HepG2 (cell line): ENCODE results near the gene WWC2. TPM values are rescaled to one million over a fixed set of nuclear protein-coding genes. Genes with fewer than 3 reads are reported as not detected.

ENCODE experiments used
- ATAC-seq: fragments of 200-7000 bp; cut with Tn5 transposase; 3 replicates; pipeline ENCODE4 v1.9.1; 2020; ENCODE audit warnings: mild to moderate bottlenecking, moderate library complexity
- BruUV-seq: library from RNA; stranded (reverse); fragments of 400-500 nt; replicated peaks from 2 replicates; lab custom pipeline; 2021; lab: Mats Ljungman, UMichigan
- CTCF ChIA-PET: fragments of 300-600 bp; formaldehyde crosslinking; extraction: SDS; loops from one replicate; lab custom pipeline; 2021; ENCODE audit warnings: low total read pairs, inconsistent platforms, low intra/inter-chr PET ratio; lab: Yijun Ruan, JAX
- POLR2A ChIA-PET: fragments of 350-600 bp; sonication (Branson Sonifier 250); formaldehyde crosslinking; loops from one replicate; lab custom pipeline; 2020; ENCODE audit warnings: antibody characterized with exemption, inconsistent platforms; lab: Yijun Ruan, JAX
- DNase-seq: peaks from one replicate; pipeline ENCODE4 v3.0.0-alpha.2; 2015; ENCODE audit warnings: low spot score
- FAIRE-seq: peaks from 3 replicates; lab custom pipeline; 2011; peaks lifted over from hg19 to GRCh38; lab: Jason Lieb, UNC
- H2AFZ ChIP-seq: one replicate; pipeline ENCODE4 v1.6.1; 2011; ENCODE audit warnings: low read length, inconsistent platforms
- H3K27ac ChIP-seq: fragments of 300-600 bp; 3 replicates; pipeline ENCODE4 v1.8.0; 2011; ENCODE audit warnings: mixed run types, mild to moderate bottlenecking, mixed read lengths, low read length, inconsistent platforms; ENCODE audit not compliant: insufficient read depth; ENCODE audit errors: extremely low read length
- H3K27me3 ChIP-seq, 2 experiments: fragments of 200-600 bp in 1 of 2; 2 replicates in 1 of 2; 3 replicates in 1 of 2; pipeline versions ENCODE4 v1.6.0 to v1.8.0; 2011; ENCODE audit warnings: low read length in 2 of 2, mild to moderate bottlenecking in 2 of 2, moderate library complexity in 2 of 2, inconsistent platforms in 1 of 2; ENCODE audit not compliant: insufficient read depth in 2 of 2, control insufficient read depth in 1 of 2
- H3K36me3 ChIP-seq, 2 experiments: fragments of 200-600 bp in 1 of 2; replicated peaks in 1 of 2; 2 replicates in 1 of 2; 3 replicates in 1 of 2; pipeline versions ENCODE4 v1.5.1 to v1.8.0; 2011; ENCODE audit warnings: low read length in 2 of 2, inconsistent platforms in 1 of 2; ENCODE audit not compliant: insufficient read depth in 2 of 2, control insufficient read depth in 1 of 2
- H3K4me1 ChIP-seq: 2 replicates; pipeline ENCODE4 v1.5.1; 2012; ENCODE audit warnings: low read length, inconsistent platforms; ENCODE audit not compliant: insufficient read depth
- H3K4me2 ChIP-seq: 2 replicates; pipeline ENCODE4 v1.6.0; 2011; ENCODE audit warnings: low read depth, low read length, inconsistent platforms
- H3K4me3 ChIP-seq, 3 experiments: fragments of 200-600 bp in 1 of 3; sonication (generic), shearing (Covaris generic) in 1 of 3; replicated peaks in 1 of 3; 2 replicates each; pipeline ENCODE4 v1.5.1; 2011 to 2016; ENCODE audit warnings: low read length in 3 of 3, inconsistent platforms in 2 of 3, low read depth in 2 of 3, mild to moderate bottlenecking in 2 of 3, control low read depth in 1 of 3, mixed read lengths in 1 of 3; ENCODE audit not compliant: insufficient read depth in 1 of 3
- H3K79me2 ChIP-seq: one replicate; pipeline ENCODE4 v1.6.1; 2011; ENCODE audit warnings: low read length, inconsistent platforms; ENCODE audit not compliant: insufficient read depth
- H3K9ac ChIP-seq: 2 replicates; pipeline ENCODE4 v1.6.0; 2011; ENCODE audit warnings: mild to moderate bottlenecking, low read depth, low read length, inconsistent platforms; ENCODE audit not compliant: insufficient read depth
- H3K9me3 ChIP-seq: 2 replicates; pipeline ENCODE4 v1.5.1; 2012; ENCODE audit warnings: mild to moderate bottlenecking, low read length
- H4K20me1 ChIP-seq: 2 replicates; pipeline ENCODE4 v1.6.0; 2011; ENCODE audit warnings: inconsistent platforms, mild to moderate bottlenecking, low read length, moderate library complexity; ENCODE audit not compliant: insufficient read depth
- BHLHE40 ChIP-seq: IDR thresholded peaks from 2 replicates; pipeline ENCODE4 v1.6.1; 2011; ENCODE audit warnings: low read length, improper control_type of control experiment
- RAD21 ChIP-seq: fragments of 450-650 bp; formaldehyde crosslinking; IDR thresholded peaks from 2 replicates; pipeline ENCODE4 v1.5.0; 2020; ENCODE audit warnings: mild to moderate bottlenecking
- SMC3 ChIP-seq: IDR thresholded peaks from 2 replicates; pipeline ENCODE4 v1.6.1; 2011; ENCODE audit warnings: low read length, improper control_type of control experiment
- SOX13 ChIP-seq, 3 experiments: fragments of 450-650 bp in 1 of 3; sonication (generic) in 1 of 3; formaldehyde crosslinking in 1 of 3; IDR thresholded peaks in 2 of 3; conservative IDR thresholded peaks in 1 of 3; 2 replicates each; pipeline versions ENCODE4 v1.5.0 to v1.6.1; 2016 to 2020; ENCODE audit warnings: antibody characterized with exemption in 1 of 3, mild to moderate bottlenecking in 1 of 3, missing compliant biosample characterization in 1 of 3, missing genetic modification reagents in 1 of 3, moderate library complexity in 1 of 3
- STAG1 ChIP-seq: sonication (generic); formaldehyde crosslinking; IDR thresholded peaks from 2 replicates; pipeline ENCODE4 v1.4.0; 2020; ENCODE audit warnings: missing genetic modification reagents
- ZSCAN25 ChIP-seq: sonication (generic); formaldehyde crosslinking; IDR thresholded peaks from 2 replicates; pipeline ENCODE4 v1.8.0; 2022; ENCODE audit warnings: mild to moderate bottlenecking, missing genetic modification reagents
- WGBS: methylation state at CpG from one replicate; pipeline ENCODE4 v1.1.6; 2017; ENCODE audit warnings: low lambda C conversion rate; 5-methylcytosine and 5-hydroxymethylcytosine counted together
- in situ Hi-C: cut with HindIII; loops from 2 replicates; pipeline ENCODE4 v1.10.0; 2017; ENCODE audit warnings: low pct_unique_long_range_greater_than_20kb; ENCODE audit not compliant: extremely low pct_ligation_motif_present
- intact Hi-C: fragments of 100-400 bp; cut with micrococcal nuclease; formaldehyde crosslinking; loops from one replicate; pipeline ENCODE4 v1.10.0; 2022; ENCODE audit not compliant: unreplicated experiment
- polyA plus RNA-seq, 8 experiments: library from polyadenylated mRNA; depleted of rRNA in 3 of 8; stranded (reverse) in 7 of 8; unstranded in 1 of 8; fragments of >200 nt; fragmentation: Illumina TruSeq in 4 of 8; extraction: Trizol in 4 of 8; gene quantifications; 2 replicates each; pipeline versions ENCODE4 v1.2.1 to v1.2.3, GENCODE V29; 2011 to 2016; ENCODE audit warnings: low read depth in 4 of 8, missing spikeins in 1 of 8, mixed read lengths in 1 of 8; ENCODE audit not compliant: insufficient read depth in 1 of 8
- total RNA-seq, 5 experiments: library from RNA; depleted of rRNA; stranded (reverse); fragments of >200 nt; fragmentation: Illumina TruSeq; extraction: Trizol; gene quantifications; 2 replicates each; pipeline ENCODE4 v1.2.3, GENCODE V29; 2016; ENCODE audit warnings: low read depth in 1 of 5
- TF ChIP-seq, protein P1 (sequence below): sonication (generic); formaldehyde crosslinking; IDR thresholded peaks from 2 replicates; pipeline ENCODE4 v1.5.0; 2020; ENCODE audit warnings: mild to moderate bottlenecking, missing genetic modification reagents, moderate library complexity
- TF ChIP-seq, protein P2 (sequence below), 2 experiments: sonication (generic) in 1 of 2; formaldehyde crosslinking in 1 of 2; IDR thresholded peaks; 2 replicates each; pipeline versions ENCODE4 v1.4.0 to v1.6.1; 2016 to 2020; ENCODE audit warnings: borderline replicate concordance in 1 of 2, low read depth in 1 of 2, mild to moderate bottlenecking in 1 of 2, missing genetic modification reagents in 1 of 2

Gene WWC2
- total and polyA plus RNA-seq, 2 of the 13 experiments (the other 11 are each of a cell fraction or from before 2014, with no cell fraction given) = 40.0 to 50.1 TPM

DNA sequence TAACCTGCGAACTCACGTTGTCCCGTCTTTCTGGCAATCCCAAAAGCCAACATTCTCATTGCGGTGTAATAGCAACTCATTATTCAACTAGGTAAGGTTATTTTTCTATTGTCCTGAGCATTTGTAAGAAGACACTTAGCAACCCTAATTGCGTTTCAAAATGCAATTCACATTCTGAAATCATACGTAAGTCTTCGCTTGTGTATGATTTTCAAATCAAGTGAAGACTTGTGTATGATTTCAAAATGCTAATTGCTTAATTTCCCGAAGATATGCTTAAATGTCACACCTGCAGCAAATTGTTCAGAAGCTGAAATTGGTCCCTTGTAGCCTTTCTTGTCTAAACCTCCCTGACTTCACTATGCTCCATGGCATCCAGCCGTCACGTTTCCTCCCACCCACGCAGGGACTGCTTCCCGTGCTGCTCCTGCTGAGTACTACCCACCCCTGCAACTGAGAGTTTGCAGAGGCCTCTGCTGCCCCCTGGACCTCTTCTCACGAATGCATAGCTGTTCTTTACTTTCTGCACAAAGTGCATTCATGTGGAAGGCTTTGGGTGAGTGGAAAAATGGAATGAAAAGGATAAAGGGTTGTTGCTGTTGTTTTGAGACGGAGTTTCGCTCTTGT lies 264.0 kb downstream of the WWC2 start:
- no peaks in the 10 kb centered on the region for H3K27me3 ChIP-seq
- TF ChIP-seq SOX13 (IDR thresholded peaks at IDR 0.05) (no peak), SOX13 (CRISPR knock-in tag; conservative IDR thresholded peaks at IDR 0.05 in 1 of 2, IDR thresholded peaks at IDR 0.05 in 1 of 2) (no peak), ZSCAN25 (CRISPR knock-in tag) (peak; percentile 98), RAD21 (peak; percentile 25; the same call in 1 of the 2 replicates), STAG1 (CRISPR knock-in tag) (peak; percentile 71), BHLHE40 (peak; percentile 61), SMC3 (peak; percentile 16; the same call in 1 of the 2 replicates)
- TF ChIP-seq, protein P1, sequence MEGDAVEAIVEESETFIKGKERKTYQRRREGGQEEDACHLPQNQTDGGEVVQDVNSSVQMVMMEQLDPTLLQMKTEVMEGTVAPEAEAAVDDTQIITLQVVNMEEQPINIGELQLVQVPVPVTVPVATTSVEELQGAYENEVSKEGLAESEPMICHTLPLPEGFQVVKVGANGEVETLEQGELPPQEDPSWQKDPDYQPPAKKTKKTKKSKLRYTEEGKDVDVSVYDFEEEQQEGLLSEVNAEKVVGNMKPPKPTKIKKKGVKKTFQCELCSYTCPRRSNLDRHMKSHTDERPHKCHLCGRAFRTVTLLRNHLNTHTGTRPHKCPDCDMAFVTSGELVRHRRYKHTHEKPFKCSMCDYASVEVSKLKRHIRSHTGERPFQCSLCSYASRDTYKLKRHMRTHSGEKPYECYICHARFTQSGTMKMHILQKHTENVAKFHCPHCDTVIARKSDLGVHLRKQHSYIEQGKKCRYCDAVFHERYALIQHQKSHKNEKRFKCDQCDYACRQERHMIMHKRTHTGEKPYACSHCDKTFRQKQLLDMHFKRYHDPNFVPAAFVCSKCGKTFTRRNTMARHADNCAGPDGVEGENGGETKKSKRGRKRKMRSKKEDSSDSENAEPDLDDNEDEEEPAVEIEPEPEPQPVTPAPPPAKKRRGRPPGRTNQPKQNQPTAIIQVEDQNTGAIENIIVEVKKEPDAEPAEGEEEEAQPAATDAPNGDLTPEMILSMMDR (CRISPR knock-in tag) = peak; percentile 59
- TF ChIP-seq, protein P2, sequence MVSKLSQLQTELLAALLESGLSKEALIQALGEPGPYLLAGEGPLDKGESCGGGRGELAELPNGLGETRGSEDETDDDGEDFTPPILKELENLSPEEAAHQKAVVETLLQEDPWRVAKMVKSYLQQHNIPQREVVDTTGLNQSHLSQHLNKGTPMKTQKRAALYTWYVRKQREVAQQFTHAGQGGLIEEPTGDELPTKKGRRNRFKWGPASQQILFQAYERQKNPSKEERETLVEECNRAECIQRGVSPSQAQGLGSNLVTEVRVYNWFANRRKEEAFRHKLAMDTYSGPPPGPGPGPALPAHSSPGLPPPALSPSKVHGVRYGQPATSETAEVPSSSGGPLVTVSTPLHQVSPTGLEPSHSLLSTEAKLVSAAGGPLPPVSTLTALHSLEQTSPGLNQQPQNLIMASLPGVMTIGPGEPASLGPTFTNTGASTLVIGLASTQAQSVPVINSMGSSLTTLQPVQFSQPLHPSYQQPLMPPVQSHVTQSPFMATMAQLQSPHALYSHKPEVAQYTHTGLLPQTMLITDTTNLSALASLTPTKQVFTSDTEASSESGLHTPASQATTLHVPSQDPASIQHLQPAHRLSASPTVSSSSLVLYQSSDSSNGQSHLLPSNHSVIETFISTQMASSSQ (IDR thresholded peaks at IDR 0.05; ENCODE audit: low read depth) = no peak
- TF ChIP-seq, protein P2 (CRISPR knock-in tag; IDR thresholded peaks at IDR 0.05; ENCODE audit: borderline replicate concordance) = no peak
- H3K9ac ChIP-seq = no peak overlapping the region
- H4K20me1 ChIP-seq = no peaks in the 10 kb centered on the region
- BruUV-seq = no TSS peak
- H3K79me2 ChIP-seq = no peaks in the 10 kb centered on the region
- H3K4me1 ChIP-seq = peaks cover 33% of the 10 kb centered on the region
- H3K27ac ChIP-seq = no peak overlapping the region
- H2AFZ ChIP-seq = no peak overlapping the region
- H3K4me3 ChIP-seq = no peak overlapping the region
- CTCF ChIA-PET = no interaction called here
- POLR2A ChIA-PET = no interaction called here
- intact Hi-C loops = loop anchor here (5.0 kb wide), 1 partner anchor 34 kb away; no protein-coding TSS in a partner anchor
- 44% methylated on average over 15 of the region's 15 CpGs for WGBS
- FAIRE-seq (no peak), DNase-seq (peak; percentile 14), ATAC-seq (peak; percentile 49)
- no peaks in the 10 kb centered on the region for H3K9me3 ChIP-seq
- H3K4me2 ChIP-seq = no peak overlapping the region
- no peaks in the 10 kb centered on the region for H3K36me3 ChIP-seq
- in situ Hi-C loops = no loop called here
